Hepatocyte (in vitro differentiated cells): Measurements from ENCODE around the gene CYP3A7.

ENCODE experiments used
- EZH2 ChIP-seq: fragments of 200-600 bp; sonication (generic); IDR thresholded peaks from 2 replicates; pipeline ENCODE4 v1.6.1; 2016; ENCODE audit warnings: antibody characterized with exemption, mild to moderate bottlenecking, borderline replicate concordance
- TF ChIP-seq, protein P1 (sequence below): fragments of 200-600 bp; sonication (generic); IDR thresholded peaks from 2 replicates; pipeline ENCODE4 v1.5.1; 2016; ENCODE audit warnings: antibody characterized with exemption, mild to moderate bottlenecking; ENCODE audit not compliant: poor library complexity

DNA sequence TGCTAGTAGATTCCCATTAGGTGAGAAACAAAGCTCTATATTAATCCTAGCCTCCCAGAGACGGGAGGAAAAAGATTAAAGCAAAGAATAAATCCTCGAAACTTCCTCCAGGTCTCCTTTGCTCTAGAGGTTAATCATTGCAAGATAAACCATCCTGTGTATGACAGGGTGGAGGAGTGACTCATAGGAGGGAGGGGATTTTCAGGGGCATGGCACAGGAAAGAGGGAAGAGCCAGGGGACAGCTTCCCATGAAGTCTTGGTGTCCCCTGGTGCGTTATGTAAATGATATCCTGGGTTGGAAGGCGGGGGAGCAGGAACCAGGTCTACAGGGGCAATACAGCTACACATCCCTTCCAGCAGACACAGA is 56.0 kb downstream of the CYP3A7 start:
- TF ChIP-seq, protein P1, sequence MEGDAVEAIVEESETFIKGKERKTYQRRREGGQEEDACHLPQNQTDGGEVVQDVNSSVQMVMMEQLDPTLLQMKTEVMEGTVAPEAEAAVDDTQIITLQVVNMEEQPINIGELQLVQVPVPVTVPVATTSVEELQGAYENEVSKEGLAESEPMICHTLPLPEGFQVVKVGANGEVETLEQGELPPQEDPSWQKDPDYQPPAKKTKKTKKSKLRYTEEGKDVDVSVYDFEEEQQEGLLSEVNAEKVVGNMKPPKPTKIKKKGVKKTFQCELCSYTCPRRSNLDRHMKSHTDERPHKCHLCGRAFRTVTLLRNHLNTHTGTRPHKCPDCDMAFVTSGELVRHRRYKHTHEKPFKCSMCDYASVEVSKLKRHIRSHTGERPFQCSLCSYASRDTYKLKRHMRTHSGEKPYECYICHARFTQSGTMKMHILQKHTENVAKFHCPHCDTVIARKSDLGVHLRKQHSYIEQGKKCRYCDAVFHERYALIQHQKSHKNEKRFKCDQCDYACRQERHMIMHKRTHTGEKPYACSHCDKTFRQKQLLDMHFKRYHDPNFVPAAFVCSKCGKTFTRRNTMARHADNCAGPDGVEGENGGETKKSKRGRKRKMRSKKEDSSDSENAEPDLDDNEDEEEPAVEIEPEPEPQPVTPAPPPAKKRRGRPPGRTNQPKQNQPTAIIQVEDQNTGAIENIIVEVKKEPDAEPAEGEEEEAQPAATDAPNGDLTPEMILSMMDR: no peak
- TF ChIP-seq EZH2: no peak
